AG09309 (cell line): ENCODE results near the gene COL18A1.
A peak's percentile ranks its signal among the peaks of the same experiment; 100 is the strongest.

Source experiments
- DNase-seq: peaks from one replicate; pipeline ENCODE4 v3.0.0-alpha.2; 2010; ENCODE audit warnings: low read depth
- H3K4me3 ChIP-seq: 2 replicates; pipeline ENCODE4 v1.5.1; 2011; ENCODE audit warnings: mild to moderate bottlenecking, low read depth, low read length, moderate library complexity; ENCODE audit not compliant: control insufficient read depth
- CTCF ChIP-seq: IDR thresholded peaks from 2 replicates; pipeline ENCODE4 v1.5.1; 2011; ENCODE audit warnings: mild to moderate bottlenecking, low read depth, low read length, inconsistent platforms; ENCODE audit not compliant: insufficient read depth, control insufficient read depth; ENCODE audit errors: missing control alignments

The COL18A1 gene

GRCh38 chr21:45468971-45469272, 64.0 kb downstream of the COL18A1 start:
- no peak for DNase-seq
- TF ChIP-seq CTCF: no peak
- no peak overlapping the region for H3K4me3 ChIP-seq

GRCh38 chr21:45469273-45470086, 64.5 kb downstream of the COL18A1 start:
- no peak for DNase-seq
- no peak overlapping the region for H3K4me3 ChIP-seq
- TF ChIP-seq CTCF: no peak

- no peak for TF ChIP-seq CTCF
- DNase-seq: peak; percentile 68
- no peak overlapping the region for H3K4me3 ChIP-seq
Observed at GRCh38 chr21:45470087-45470515, 65.1 kb downstream of the COL18A1 start.

- peak; percentile 74 for DNase-seq
- peak overlapping the region; percentile 9 for H3K4me3 ChIP-seq
- TF ChIP-seq CTCF: no peak
Observed at GRCh38 chr21:45470773-45471524, 66.0 kb downstream of the COL18A1 start.

- peak overlapping the region; percentile 9 for H3K4me3 ChIP-seq
- DNase-seq: no peak
- no peak for TF ChIP-seq CTCF
Observed at GRCh38 chr21:45471525-45472221, 66.7 kb downstream of the COL18A1 start.

GRCh38 chr21:45472445-45473365, 67.7 kb downstream of the COL18A1 start:
- no peak for TF ChIP-seq CTCF
- DNase-seq: no peak
- no peak overlapping the region for H3K4me3 ChIP-seq
